ENCODE results near the gene USP9X.

DNA sequence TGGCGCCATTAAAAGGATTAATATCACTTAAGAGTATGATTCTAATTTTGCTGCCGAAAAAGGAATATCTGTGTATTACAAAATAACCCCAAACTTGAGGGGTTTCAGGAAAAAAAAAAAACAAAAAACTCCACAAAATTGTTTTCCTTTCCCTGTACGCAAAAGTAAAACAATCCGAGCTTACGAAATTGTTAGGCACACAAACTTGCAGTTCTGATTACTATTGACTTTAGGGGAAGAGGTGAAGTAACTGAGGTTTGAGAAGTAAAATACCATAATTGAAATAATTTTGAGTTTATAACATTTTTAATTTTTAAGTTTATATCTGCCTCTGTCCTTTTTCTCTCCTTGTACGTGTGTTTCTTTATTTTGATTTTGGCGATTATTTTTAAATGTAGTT is 64.8 kb downstream of the USP9X start:
- TF ChIP-seq, protein P1, sequence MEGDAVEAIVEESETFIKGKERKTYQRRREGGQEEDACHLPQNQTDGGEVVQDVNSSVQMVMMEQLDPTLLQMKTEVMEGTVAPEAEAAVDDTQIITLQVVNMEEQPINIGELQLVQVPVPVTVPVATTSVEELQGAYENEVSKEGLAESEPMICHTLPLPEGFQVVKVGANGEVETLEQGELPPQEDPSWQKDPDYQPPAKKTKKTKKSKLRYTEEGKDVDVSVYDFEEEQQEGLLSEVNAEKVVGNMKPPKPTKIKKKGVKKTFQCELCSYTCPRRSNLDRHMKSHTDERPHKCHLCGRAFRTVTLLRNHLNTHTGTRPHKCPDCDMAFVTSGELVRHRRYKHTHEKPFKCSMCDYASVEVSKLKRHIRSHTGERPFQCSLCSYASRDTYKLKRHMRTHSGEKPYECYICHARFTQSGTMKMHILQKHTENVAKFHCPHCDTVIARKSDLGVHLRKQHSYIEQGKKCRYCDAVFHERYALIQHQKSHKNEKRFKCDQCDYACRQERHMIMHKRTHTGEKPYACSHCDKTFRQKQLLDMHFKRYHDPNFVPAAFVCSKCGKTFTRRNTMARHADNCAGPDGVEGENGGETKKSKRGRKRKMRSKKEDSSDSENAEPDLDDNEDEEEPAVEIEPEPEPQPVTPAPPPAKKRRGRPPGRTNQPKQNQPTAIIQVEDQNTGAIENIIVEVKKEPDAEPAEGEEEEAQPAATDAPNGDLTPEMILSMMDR (conservative IDR thresholded peaks at IDR 0.05 in 1 of 2, IDR thresholded peaks at IDR 0.05 in 1 of 2; ENCODE audit: low read depth in 1 of 2, low read length in 2 of 2) = no peak
- no peak for TF ChIP-seq EZH2 (IDR thresholded peaks at IDR 0.05; ENCODE audit: low read length, missing control alignments)

Measured in fibroblast of lung (primary cell).